ENCODE data around the gene SWI5.

SWI5 gene

DNA sequence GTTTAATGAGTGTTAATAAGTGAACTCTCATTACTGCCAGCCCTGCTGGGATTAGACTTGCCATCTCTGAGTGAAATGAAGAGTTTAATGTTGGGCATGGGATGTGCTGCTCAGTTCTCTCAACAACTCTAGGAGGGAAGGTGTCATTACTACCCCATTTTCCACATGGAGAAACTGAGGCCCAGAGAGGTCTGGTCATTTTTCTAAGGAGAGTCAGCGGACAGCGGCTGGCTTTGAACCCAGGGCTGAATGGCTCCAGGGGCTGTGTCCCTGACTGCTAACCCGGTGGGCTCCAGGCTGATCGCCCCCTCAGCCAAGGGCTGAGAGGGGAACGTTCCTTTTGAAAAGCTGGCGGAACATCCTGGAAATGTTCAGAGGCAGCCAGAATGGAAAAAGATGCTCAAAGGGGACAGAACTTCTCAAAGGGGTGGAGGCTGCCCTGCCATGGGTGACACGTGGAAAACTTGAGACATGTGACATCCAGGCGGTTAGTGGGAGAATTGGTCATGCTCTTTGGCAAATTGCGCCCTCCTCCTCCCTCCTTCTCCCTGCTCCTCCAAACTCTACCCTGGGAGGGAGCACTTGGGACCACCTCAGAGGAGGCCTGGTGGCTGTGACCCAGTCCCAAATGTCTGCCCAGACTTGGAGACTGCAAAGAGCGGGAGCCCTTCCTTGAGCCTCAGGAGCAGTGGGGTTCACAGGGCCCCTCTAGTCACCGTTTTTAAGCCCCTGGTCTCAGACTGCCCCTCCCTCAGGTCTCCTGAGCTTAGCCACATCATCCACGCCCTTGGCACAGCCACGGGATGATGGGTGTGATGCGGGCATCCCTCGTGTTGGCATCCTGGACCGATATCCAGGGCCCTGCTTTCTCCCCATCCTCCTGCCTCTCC lies 44.2 kb upstream of the SWI5 start (continued):
- no peak for TF ChIP-seq ZNF8 (CRISPR knock-in tag; IDR thresholded peaks at IDR 0.05)

DNA sequence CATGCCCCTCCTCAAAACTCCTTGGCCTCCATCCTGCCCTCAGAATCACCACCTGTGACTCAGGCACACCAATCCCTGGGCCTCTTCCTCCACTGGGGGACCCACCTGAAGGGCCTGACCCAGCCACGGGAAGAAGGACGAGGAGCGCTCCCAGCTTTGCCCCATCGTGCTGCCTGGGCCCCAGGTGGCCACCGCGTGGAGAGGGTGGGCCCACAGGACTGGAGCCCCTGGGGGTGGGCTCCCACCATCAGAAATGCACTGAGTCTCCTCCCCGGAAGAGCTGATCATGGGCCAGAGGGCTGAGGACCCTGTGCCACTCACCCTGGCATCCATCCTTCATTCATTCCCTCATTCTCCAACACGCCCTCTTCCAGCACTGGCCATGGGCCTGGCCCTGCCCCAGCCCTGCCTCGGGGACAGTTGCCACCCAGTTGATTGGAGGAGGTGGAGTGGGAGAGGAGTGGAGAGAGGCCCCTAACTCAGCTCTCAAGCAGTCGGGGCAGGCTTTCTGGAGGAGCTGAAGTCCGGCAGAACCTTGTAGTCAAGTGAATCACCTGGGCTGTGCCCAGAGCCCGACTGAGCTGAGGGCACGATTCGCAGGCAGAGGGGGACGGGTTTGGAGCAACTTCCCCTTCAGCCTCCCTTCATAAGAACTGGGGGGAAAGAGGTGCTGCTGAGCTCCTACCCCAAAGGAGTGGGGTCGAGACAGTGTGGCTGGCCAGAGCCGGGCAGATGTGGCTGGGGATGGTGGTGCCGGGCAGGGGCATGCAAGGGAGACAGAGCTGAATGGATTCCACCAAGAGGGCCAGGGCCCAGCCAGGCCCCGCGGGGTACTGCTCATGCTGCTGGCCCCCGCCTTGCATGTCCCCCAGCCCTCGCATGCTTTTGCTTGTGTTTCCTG lies 43.3 kb upstream of the SWI5 start:
- no peak for TF ChIP-seq SNAI2 (CRISPR knock-in tag; IDR thresholded peaks at IDR 0.05)
- ATAC-seq: no peak; the same call in 1 of the 3 replicates

DNA sequence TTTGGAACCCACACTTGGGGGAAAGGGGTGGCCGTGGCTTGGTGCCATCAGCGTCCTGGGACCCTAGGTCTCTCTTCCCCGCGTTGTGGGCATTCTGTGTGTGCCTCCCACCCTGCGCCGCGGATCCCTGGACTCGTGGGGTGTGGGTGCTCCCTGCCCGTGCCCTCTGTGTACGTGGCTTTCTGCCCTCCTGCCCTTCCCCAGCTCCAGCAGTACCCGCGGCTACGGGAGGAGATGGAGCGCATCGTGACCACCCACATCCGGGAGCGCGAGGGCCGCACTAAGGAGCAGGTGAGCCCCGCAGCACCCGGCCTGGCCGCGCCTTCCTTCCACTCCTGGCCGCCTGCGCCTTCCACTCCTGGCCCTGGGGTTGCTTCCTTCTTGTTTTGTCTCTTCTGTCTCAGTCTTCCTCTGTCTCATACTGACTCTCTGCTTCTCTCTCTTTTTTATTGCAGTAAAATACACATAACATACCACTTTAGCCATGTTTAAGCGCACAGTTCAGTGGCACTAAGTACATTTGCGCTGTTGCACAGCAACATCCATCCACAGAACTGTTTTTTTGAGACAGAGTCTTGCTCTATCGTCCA lies 42.2 kb upstream of the SWI5 start:
- no peak for ATAC-seq
- TF ChIP-seq OSR1 (CRISPR knock-in tag; IDR thresholded peaks at IDR 0.05): no peak
- no peak for TF ChIP-seq CSRNP3 (CRISPR knock-in tag; IDR thresholded peaks at IDR 0.05)
- TF ChIP-seq PPARA (CRISPR knock-in tag; IDR thresholded peaks at IDR 0.05; ENCODE audit: borderline replicate concordance): no peak
- TF ChIP-seq BACH2 (CRISPR knock-in tag; IDR thresholded peaks at IDR 0.05; ENCODE audit: borderline replicate concordance): no peak
- TF ChIP-seq TCF4 (CRISPR knock-in tag; IDR thresholded peaks at IDR 0.05; ENCODE audit: borderline replicate concordance): no peak
- TF ChIP-seq ZNF8 (CRISPR knock-in tag; IDR thresholded peaks at IDR 0.05): no peak
- TF ChIP-seq, protein P1, sequence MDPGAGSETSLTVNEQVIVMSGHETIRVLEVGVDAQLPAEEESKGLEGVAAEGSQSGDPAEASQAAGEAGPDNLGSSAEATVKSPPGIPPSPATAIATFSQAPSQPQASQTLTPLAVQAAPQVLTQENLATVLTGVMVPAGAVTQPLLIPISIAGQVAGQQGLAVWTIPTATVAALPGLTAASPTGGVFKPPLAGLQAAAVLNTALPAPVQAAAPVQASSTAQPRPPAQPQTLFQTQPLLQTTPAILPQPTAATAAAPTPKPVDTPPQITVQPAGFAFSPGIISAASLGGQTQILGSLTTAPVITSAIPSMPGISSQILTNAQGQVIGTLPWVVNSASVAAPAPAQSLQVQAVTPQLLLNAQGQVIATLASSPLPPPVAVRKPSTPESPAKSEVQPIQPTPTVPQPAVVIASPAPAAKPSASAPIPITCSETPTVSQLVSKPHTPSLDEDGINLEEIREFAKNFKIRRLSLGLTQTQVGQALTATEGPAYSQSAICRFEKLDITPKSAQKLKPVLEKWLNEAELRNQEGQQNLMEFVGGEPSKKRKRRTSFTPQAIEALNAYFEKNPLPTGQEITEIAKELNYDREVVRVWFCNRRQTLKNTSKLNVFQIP (CRISPR knock-in tag; IDR thresholded peaks at IDR 0.05; ENCODE audit: borderline replicate concordance, low read depth): no peak
- no peak for TF ChIP-seq ZNF565 (CRISPR knock-in tag; conservative IDR thresholded peaks at IDR 0.05; ENCODE audit: low read depth)
- TF ChIP-seq ARNTL (CRISPR knock-in tag; IDR thresholded peaks at IDR 0.05; ENCODE audit: borderline replicate concordance, low read depth): no peak
- TF ChIP-seq TSHZ2 (CRISPR knock-in tag; IDR thresholded peaks at IDR 0.05): no peak
- no peak for TF ChIP-seq CSDC2 (CRISPR knock-in tag; IDR thresholded peaks at IDR 0.05)

- no peak for ATAC-seq
- TF ChIP-seq PATZ1 (CRISPR knock-in tag; IDR thresholded peaks at IDR 0.05; ENCODE audit: borderline replicate concordance): no peak
- TF ChIP-seq ZC3H10 (CRISPR knock-in tag; IDR thresholded peaks at IDR 0.05): no peak
- TF ChIP-seq BACH2 (CRISPR knock-in tag; IDR thresholded peaks at IDR 0.05; ENCODE audit: borderline replicate concordance): no peak
- no peak for TF ChIP-seq CSRNP3 (CRISPR knock-in tag; IDR thresholded peaks at IDR 0.05)
- no peak for TF ChIP-seq SNAI2 (CRISPR knock-in tag; IDR thresholded peaks at IDR 0.05)
- no peak for TF ChIP-seq ISL1 (CRISPR knock-in tag; IDR thresholded peaks at IDR 0.05)
- no peak for TF ChIP-seq CSDC2 (CRISPR knock-in tag; IDR thresholded peaks at IDR 0.05)
- no peak for TF ChIP-seq RARB (CRISPR knock-in tag; IDR thresholded peaks at IDR 0.05)
- no peak for TF ChIP-seq TOX (CRISPR knock-in tag; IDR thresholded peaks at IDR 0.05; ENCODE audit: borderline replicate concordance)
- TF ChIP-seq, protein P1 (CRISPR knock-in tag; IDR thresholded peaks at IDR 0.05; ENCODE audit: borderline replicate concordance, low read depth): no peak
- no peak for TF ChIP-seq ARNTL (CRISPR knock-in tag; IDR thresholded peaks at IDR 0.05; ENCODE audit: borderline replicate concordance, low read depth)
- TF ChIP-seq TSHZ2 (CRISPR knock-in tag; IDR thresholded peaks at IDR 0.05): no peak
These were observed 34.0 kb upstream of the SWI5 start for GRCh38 chr9:128242124-128242523.

Measured in SK-N-SH treated with all-trans-retinoic acid at 6 μM for 48 hours (cell line).